Calu3 (cell line): Measurements from ENCODE around the gene BTLA. TPM values are rescaled to one million over a fixed set of nuclear protein-coding genes. Genes with fewer than 3 reads are reported as not detected.

ENCODE experiments used
- Bru-seq: library from RNA; stranded (reverse); fragments of 400-500 nt; gene quantifications from one replicate; lab custom pipeline; 2021; lab: Mats Ljungman, UMichigan
- BruChase-seq, 2 experiments: library from RNA; stranded (reverse); fragments of 400-500 nt; gene quantifications; one replicate each; lab custom pipeline; 2021; lab: Mats Ljungman, UMichigan
- BruUV-seq: library from RNA; stranded (reverse); fragments of 400-500 nt; replicated peaks from 2 replicates; lab custom pipeline; 2021; lab: Mats Ljungman, UMichigan
- CTCF ChIA-PET: fragments of 300-600 bp; sonication (Branson Sonifier 250); formaldehyde crosslinking; loops from one replicate; lab custom pipeline; 2022; ENCODE audit warnings: antibody characterized with exemption; lab: Charles Lee
- DNase-seq: peaks from one replicate; pipeline ENCODE4 v3.0.0; 2022
- H3K27ac Mint-ChIP-seq: one replicate; pipeline ENCODE4 v1.8.0; 2022; ENCODE audit warnings: mixed read lengths; ENCODE audit not compliant: unreplicated experiment
- H3K27me3 Mint-ChIP-seq: one replicate; pipeline ENCODE4 v1.8.0; 2022; ENCODE audit warnings: mixed read lengths; ENCODE audit not compliant: unreplicated experiment
- H3K36me3 Mint-ChIP-seq: one replicate; pipeline ENCODE4 v1.8.0; 2022; ENCODE audit warnings: mild to moderate bottlenecking, moderate library complexity, mixed read lengths; ENCODE audit not compliant: insufficient read depth, unreplicated experiment
- H3K4me1 Mint-ChIP-seq: one replicate; pipeline ENCODE4 v1.8.0; 2022; ENCODE audit warnings: mild to moderate bottlenecking, low read depth, mixed read lengths; ENCODE audit not compliant: unreplicated experiment
- H3K4me3 Mint-ChIP-seq: one replicate; pipeline ENCODE4 v1.8.0; 2022; ENCODE audit warnings: mild to moderate bottlenecking, low read depth, moderate library complexity, mixed read lengths; ENCODE audit not compliant: unreplicated experiment
- H3K9me3 Mint-ChIP-seq: one replicate; pipeline ENCODE4 v1.8.0; 2022; ENCODE audit warnings: low read depth, mixed read lengths; ENCODE audit not compliant: unreplicated experiment
- CTCF ChIP-seq: fragments of 200-600 bp; IDR thresholded peaks from one replicate; pipeline ENCODE4 v1.8.0; 2022; ENCODE audit warnings: antibody characterized with exemption; ENCODE audit not compliant: unreplicated experiment
- intact Hi-C: fragments of 100-400 bp; cut with micrococcal nuclease; formaldehyde crosslinking; loops from one replicate; pipeline ENCODE4 v1.10.0; 2022; ENCODE audit not compliant: unreplicated experiment
- long read RNA-seq: library from polyadenylated mRNA; stranded (forward); transcript quantifications from one replicate; pipeline ENCODE4 v2.0.0, GENCODE V29; 2022
- total RNA-seq: library from RNA; stranded (reverse); gene quantifications from 2 replicates; pipeline ENCODE4 v1.2.3, GENCODE V29; 2022

The BTLA gene, protein sequence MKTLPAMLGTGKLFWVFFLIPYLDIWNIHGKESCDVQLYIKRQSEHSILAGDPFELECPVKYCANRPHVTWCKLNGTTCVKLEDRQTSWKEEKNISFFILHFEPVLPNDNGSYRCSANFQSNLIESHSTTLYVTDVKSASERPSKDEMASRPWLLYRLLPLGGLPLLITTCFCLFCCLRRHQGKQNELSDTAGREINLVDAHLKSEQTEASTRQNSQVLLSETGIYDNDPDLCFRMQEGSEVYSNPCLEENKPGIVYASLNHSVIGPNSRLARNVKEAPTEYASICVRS
- not detected in 2 replicates for total RNA-seq
- percentile 11 among the genes with signal in this experiment for Bru-seq, nascent RNA
- BruChase-seq, experiment 1, labeled RNA remaining after a 6-hour chase: percentile 9 among the genes with signal in this experiment
- BruChase-seq, experiment 2, labeled RNA remaining after a 2-hour chase: percentile 13 among the genes with signal in this experiment
- long read RNA-seq: 0 reads

DNA sequence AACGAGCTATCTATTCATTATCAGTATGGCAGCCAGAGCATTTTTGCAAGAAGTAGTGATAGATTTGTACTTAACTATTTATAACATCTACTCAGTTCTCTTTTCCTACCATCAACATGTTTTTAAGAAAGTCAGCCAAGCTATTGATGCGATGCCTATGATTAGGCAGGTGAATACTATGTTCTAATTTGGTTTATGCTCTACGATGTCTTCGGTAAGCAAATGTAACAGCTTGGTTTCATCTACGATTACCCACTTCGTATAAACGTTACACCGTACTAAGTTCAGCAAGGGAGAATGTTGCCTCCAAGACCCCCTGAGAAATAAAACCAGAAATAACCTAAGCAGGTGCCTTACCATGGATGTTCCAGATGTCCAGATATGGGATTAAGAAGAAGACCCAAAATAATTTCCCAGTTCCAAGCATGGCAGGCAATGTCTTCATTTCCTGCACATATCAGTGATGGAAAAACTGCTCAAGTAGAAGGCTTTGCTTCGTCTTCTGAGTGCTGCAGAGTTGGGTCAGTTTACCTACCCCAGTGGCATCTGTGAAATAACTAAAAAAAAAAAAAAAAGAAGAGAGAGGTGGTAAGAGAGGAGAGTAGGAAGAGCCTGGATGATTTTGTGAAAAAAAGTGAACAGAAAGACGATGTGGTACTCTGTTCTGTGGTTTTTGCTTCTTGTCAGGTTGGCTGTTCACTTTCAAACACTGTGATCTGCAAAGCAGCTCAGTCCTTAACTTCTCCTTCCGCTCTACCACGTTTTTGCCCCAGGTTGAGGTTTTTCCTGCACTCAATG lies at the start of gene BTLA:
TSS of gene BTLA (minus strand) at position 559 of the 798 bp plus-strand sequence. CDS start at position 445, 114 bp downstream.
- no peaks in the 10 kb centered on the region for H3K9me3 Mint-ChIP-seq
- H3K4me3 Mint-ChIP-seq: no peak within 1 kb of the TSS
- no peaks in the 10 kb centered on the region for H3K36me3 Mint-ChIP-seq
- TF ChIP-seq CTCF: no peak
- no TSS peak for BruUV-seq
- CTCF ChIA-PET: no interaction called here
- H3K27me3 Mint-ChIP-seq: no peaks in the 10 kb centered on the region
- intact Hi-C loops: no loop called here
- no peak for DNase-seq
- H3K27ac Mint-ChIP-seq: no peak within 1 kb of the TSS
- no peaks in the 10 kb centered on the region for H3K4me1 Mint-ChIP-seq

DNA sequence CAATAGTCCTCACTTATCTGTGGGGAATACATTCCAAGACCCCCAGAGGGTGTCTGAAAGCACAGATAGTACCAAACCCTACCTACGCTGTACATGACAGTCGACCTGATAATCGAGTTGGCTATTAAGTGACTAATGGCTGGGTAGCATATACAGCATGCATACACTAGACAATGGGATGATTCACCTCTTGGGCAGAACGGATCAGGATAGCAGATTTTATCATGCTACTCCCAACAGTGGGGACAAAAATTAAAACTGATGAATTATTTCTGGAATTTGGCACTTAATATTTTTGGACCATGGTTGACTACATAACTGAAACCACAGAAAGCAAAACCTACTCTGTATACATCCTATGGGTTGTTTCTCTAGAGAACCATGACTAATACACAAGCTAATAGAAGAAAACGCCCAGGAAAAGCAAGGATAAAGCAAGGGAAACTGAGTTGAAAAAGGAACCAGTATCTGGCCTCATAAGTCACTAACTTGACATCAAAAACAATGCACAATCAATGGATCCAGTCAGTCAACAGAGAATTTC lies 47.0 kb upstream of the BTLA start:
- no peaks in the 10 kb centered on the region for H3K9me3 Mint-ChIP-seq
- TF ChIP-seq CTCF: no peak
- intact Hi-C loops: no loop called here
- DNase-seq: no peak
- no peaks in the 10 kb centered on the region for H3K27me3 Mint-ChIP-seq
- CTCF ChIA-PET: no interaction called here
- no peaks in the 10 kb centered on the region for H3K4me1 Mint-ChIP-seq
- H3K4me3 Mint-ChIP-seq: no peak overlapping the region
- no TSS peak for BruUV-seq
- H3K27ac Mint-ChIP-seq: no peak overlapping the region
- peaks cover 7% of the 10 kb centered on the region for H3K36me3 Mint-ChIP-seq

DNA sequence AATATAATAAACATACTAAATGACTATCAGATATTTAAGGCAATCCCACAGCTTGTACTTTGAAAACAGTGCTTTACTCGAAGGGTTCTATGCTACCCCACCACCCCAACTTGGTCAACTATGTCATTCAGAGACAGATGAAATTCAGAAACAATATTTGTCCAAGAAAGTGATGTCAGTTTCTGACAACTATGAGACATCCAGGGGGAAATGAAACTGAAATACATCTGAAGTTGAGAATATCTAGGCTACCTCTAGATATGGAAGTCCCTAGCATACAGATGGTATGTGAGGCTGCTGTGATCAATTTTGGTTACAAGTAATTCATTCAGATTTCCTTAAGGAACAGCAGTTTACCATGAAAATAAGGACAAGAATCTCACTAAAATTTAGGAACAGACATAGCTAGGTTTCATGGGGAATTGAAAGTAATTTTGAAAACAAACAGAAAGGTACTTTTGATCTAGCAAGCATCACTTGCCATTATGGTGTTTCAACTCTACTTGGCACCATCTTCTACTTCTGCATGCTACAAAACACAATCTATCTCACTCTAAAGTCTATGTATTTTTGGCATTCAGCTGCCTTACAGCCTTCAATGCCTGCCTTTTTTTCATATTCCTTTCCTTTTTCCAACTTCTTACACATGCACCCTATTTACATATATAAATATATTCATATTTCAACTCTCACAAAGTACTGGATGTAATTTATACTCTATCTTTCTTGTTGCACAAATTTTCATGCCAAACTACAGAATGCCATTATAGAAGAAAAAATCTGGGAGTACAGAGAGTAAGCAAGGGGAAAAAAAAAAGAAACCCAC lies 40.8 kb upstream of the BTLA start:
- CTCF ChIA-PET: no interaction called here

More for the DNA sequence above, 40.8 kb upstream of the BTLA start:
- no peaks in the 10 kb centered on the region for H3K9me3 Mint-ChIP-seq
- DNase-seq: no peak
- intact Hi-C loops: no loop called here
- H3K27ac Mint-ChIP-seq: no peak overlapping the region
- peaks cover 17% of the 10 kb centered on the region for H3K36me3 Mint-ChIP-seq
- H3K4me1 Mint-ChIP-seq: no peaks in the 10 kb centered on the region
- no peak overlapping the region for H3K4me3 Mint-ChIP-seq
- TF ChIP-seq CTCF: no peak
- BruUV-seq: no TSS peak
- H3K27me3 Mint-ChIP-seq: no peaks in the 10 kb centered on the region
